GM15510 (cell line): Measurements from ENCODE around the gene CPLANE2.

Experiments
- POLR2A ChIP-seq: IDR thresholded peaks from 3 replicates; pipeline ENCODE4 v1.6.1; 2011; ENCODE audit warnings: borderline replicate concordance; ENCODE audit not compliant: insufficient read length; ENCODE audit errors: extremely low read depth

CPLANE2 gene

GRCh38 chr1:16207318-16208269, 29.4 kb downstream of the CPLANE2 start:
- no peak for TF ChIP-seq POLR2A

GRCh38 chr1:16206547-16207317, 30.3 kb downstream of the CPLANE2 start:
- peak; percentile 55 for TF ChIP-seq POLR2A

GRCh38 chr1:16205891-16206546, 31.0 kb downstream of the CPLANE2 start:
- TF ChIP-seq POLR2A = no peak

GRCh38 chr1:16205334-16205671, 31.7 kb downstream of the CPLANE2 start:
- no peak for TF ChIP-seq POLR2A

GRCh38 chr1:16204634-16205333, 32.2 kb downstream of the CPLANE2 start:
- TF ChIP-seq POLR2A = no peak

- no peak for TF ChIP-seq POLR2A
Measured at GRCh38 chr1:16204216-16204615, 32.8 kb downstream of the CPLANE2 start.

GRCh38 chr1:16203550-16203949, 33.4 kb downstream of the CPLANE2 start:
- TF ChIP-seq POLR2A = no peak

GRCh38 chr1:16202281-16203210, 34.4 kb downstream of the CPLANE2 start:
- no peak for TF ChIP-seq POLR2A

- TF ChIP-seq POLR2A = no peak
Measured at GRCh38 chr1:16199700-16200099, 37.3 kb downstream of the CPLANE2 start.

GRCh38 chr1:16199157-16199501, 37.9 kb downstream of the CPLANE2 start:
- TF ChIP-seq POLR2A = no peak

GRCh38 chr1:16198444-16199156, 38.4 kb downstream of the CPLANE2 start:
- TF ChIP-seq POLR2A = no peak

GRCh38 chr1:16196874-16197273, 40.1 kb downstream of the CPLANE2 start:
- no peak for TF ChIP-seq POLR2A

- TF ChIP-seq POLR2A = no peak
Measured at GRCh38 chr1:16195518-16195905, 41.5 kb downstream of the CPLANE2 start.

- no peak for TF ChIP-seq POLR2A
Measured at GRCh38 chr1:16191916-16192546, 45.0 kb downstream of the CPLANE2 start.
